Endothelial cell of umbilical vein (primary cell): ENCODE results near the gene STAT1. TPM values are rescaled to one million over a fixed set of nuclear protein-coding genes. Genes with fewer than 3 reads are reported as not detected.

Experiments used
- BruUV-seq: library from RNA; stranded (reverse); fragments of 400-500 nt; replicated peaks from 2 replicates; lab custom pipeline; 2021; lab: Mats Ljungman, UMichigan
- CTCF ChIA-PET: fragments of 300-600, 350-600 bp; sonication (Branson Sonifier 250); formaldehyde crosslinking; loops from one replicate; lab custom pipeline; 2021; ENCODE audit warnings: antibody characterized with exemption, inconsistent platforms; lab: Charles Lee
- POLR2A ChIA-PET: fragments of 300-600, 350-600 bp; sonication (Branson Sonifier 250); formaldehyde crosslinking; loops from one replicate; lab custom pipeline; 2021; ENCODE audit warnings: antibody characterized with exemption, inconsistent platforms; lab: Charles Lee
- DNase-seq: peaks from one replicate; pipeline ENCODE4 v3.0.0-alpha.2; 2011; ENCODE audit warnings: low read depth, low spot score
- FAIRE-seq: peaks from 2 replicates; lab custom pipeline; 2011; peaks lifted over from hg19 to GRCh38; lab: Jason Lieb, UNC
- H2AFZ ChIP-seq: 2 replicates; pipeline ENCODE4 v1.6.0; 2012; ENCODE audit warnings: low read depth, low read length, control low read depth, inconsistent platforms
- H3K27ac ChIP-seq: 2 replicates; pipeline ENCODE4 v1.5.1; 2011; ENCODE audit warnings: low read depth, mild to moderate bottlenecking, control low read depth, low read length, moderate library complexity; ENCODE audit not compliant: insufficient read depth
- H3K27me3 ChIP-seq, 2 experiments: 2 replicates each; pipeline versions ENCODE4 v1.6.0 to v1.6.1; 2011; ENCODE audit warnings: low read length in 2 of 2, mixed read lengths in 1 of 2; ENCODE audit not compliant: control insufficient read depth in 2 of 2, insufficient read depth in 2 of 2
- H3K36me3 ChIP-seq, 2 experiments: 2 replicates in 1 of 2; 3 replicates in 1 of 2; pipeline ENCODE4 v1.5.1; 2011; ENCODE audit warnings: low read length in 2 of 2, mild to moderate bottlenecking in 1 of 2, moderate library complexity in 1 of 2; ENCODE audit not compliant: control insufficient read depth in 2 of 2, insufficient read depth in 2 of 2; ENCODE audit errors: extremely low read depth in 1 of 2
- H3K4me1 ChIP-seq: 3 replicates; pipeline ENCODE4 v1.5.1; 2011; ENCODE audit warnings: mild to moderate bottlenecking, low read length; ENCODE audit not compliant: control insufficient read depth, insufficient read depth; ENCODE audit errors: extremely low read depth
- H3K4me2 ChIP-seq: 2 replicates; pipeline ENCODE4 v1.6.1; 2011; ENCODE audit warnings: low read length, control low read depth, mixed read lengths; ENCODE audit not compliant: insufficient read depth
- H3K4me3 ChIP-seq, 3 experiments: fragments of 200-600 bp in 1 of 3; sonication (generic), shearing (Covaris generic) in 1 of 3; replicated peaks in 1 of 3; 2 replicates each; pipeline ENCODE4 v1.5.1; 2011 to 2016; ENCODE audit warnings: control low read depth in 3 of 3, low read length in 3 of 3, mild to moderate bottlenecking in 2 of 3, inconsistent platforms in 1 of 3, low read depth in 1 of 3, moderate library complexity in 1 of 3; ENCODE audit not compliant: insufficient read depth in 1 of 3
- H3K79me2 ChIP-seq: 2 replicates; pipeline ENCODE4 v1.6.0; 2012; ENCODE audit warnings: low read length, inconsistent platforms; ENCODE audit not compliant: control insufficient read depth, insufficient read depth
- H3K9ac ChIP-seq: replicated peaks from 2 replicates; pipeline ENCODE3; 2011; ENCODE audit warnings: low read length, control low read depth; ENCODE audit not compliant: insufficient read depth; ENCODE audit errors: extremely low read depth
- H3K9me1 ChIP-seq: replicated peaks from 3 replicates; pipeline ENCODE4 v1.6.0; 2011; ENCODE audit warnings: mild to moderate bottlenecking, low read length; ENCODE audit not compliant: control insufficient read depth, insufficient read depth; ENCODE audit errors: extremely low read depth
- H3K9me3 ChIP-seq: replicated peaks from 2 replicates; pipeline ENCODE4 v1.5.1; 2012; ENCODE audit warnings: low read length, inconsistent platforms; ENCODE audit not compliant: control insufficient read depth, insufficient read depth
- H4K20me1 ChIP-seq: replicated peaks from 2 replicates; pipeline ENCODE3; 2011; ENCODE audit warnings: mild to moderate bottlenecking, low read length; ENCODE audit not compliant: control insufficient read depth, insufficient read depth; ENCODE audit errors: extremely low read depth
- CTCF ChIP-seq, 2 donors: IDR thresholded peaks; 1 replicate in 1 of 2; 2 replicates in 1 of 2; pipeline ENCODE4 v1.5.1; 2011; ENCODE audit warnings: low read length in 2 of 2, mild to moderate bottlenecking in 2 of 2, moderate library complexity in 2 of 2, control low read depth in 1 of 2, inconsistent platforms in 1 of 2, low read depth in 1 of 2; ENCODE audit not compliant: insufficient read depth in 1 of 2; ENCODE audit errors: extremely low read depth in 1 of 2
- EZH2 ChIP-seq: IDR thresholded peaks from 2 replicates; pipeline ENCODE4 v1.6.1; 2012; ENCODE audit warnings: borderline replicate concordance, low read depth, mild to moderate bottlenecking, moderate library complexity, low read length, inconsistent platforms; ENCODE audit not compliant: severe bottlenecking
- FOS ChIP-seq: IDR thresholded peaks from 2 replicates; pipeline ENCODE4 v1.6.1; 2011; ENCODE audit warnings: mild to moderate bottlenecking, low read length, moderate library complexity, borderline replicate concordance; ENCODE audit not compliant: insufficient read depth
- GATA2 ChIP-seq: IDR thresholded peaks from 2 replicates; pipeline ENCODE4 v1.7.0; 2011; ENCODE audit warnings: low read depth, mild to moderate bottlenecking, moderate library complexity, mixed read lengths, low read length; ENCODE audit not compliant: insufficient read length, insufficient read depth
- JUN ChIP-seq: IDR thresholded peaks from 2 replicates; pipeline ENCODE4 v1.6.1; 2011; ENCODE audit warnings: borderline replicate concordance, low read depth; ENCODE audit not compliant: insufficient read length, insufficient read depth
- MAX ChIP-seq: IDR thresholded peaks from 2 replicates; pipeline ENCODE4 v1.6.1; 2011; ENCODE audit not compliant: insufficient read depth, insufficient read length
- MYC ChIP-seq: IDR thresholded peaks from one replicate; pipeline ENCODE4 v1.6.1; 2011; ENCODE audit warnings: mild to moderate bottlenecking, low read depth, low read length
- POLR2A ChIP-seq: IDR thresholded peaks from 2 replicates; pipeline ENCODE4 v1.6.1; 2012; ENCODE audit warnings: low read depth, mild to moderate bottlenecking, control low read depth, low read length
- POLR2AphosphoS5 ChIP-seq: IDR thresholded peaks from 2 replicates; pipeline ENCODE4 v1.6.1; 2012; ENCODE audit warnings: low read depth, mild to moderate bottlenecking, control low read depth, low read length, moderate library complexity; ENCODE audit not compliant: insufficient read depth
- dilution Hi-C: fragments of 300-500 bp; cut with MboI; formaldehyde crosslinking; loops from one replicate; pipeline ENCODE4 v1.15.0; 2019; ENCODE audit warnings: low sequenced_read_pairs; ENCODE audit not compliant: extremely low pct_ligation_motif_present
- intact Hi-C: fragments of 100-400 bp; cut with micrococcal nuclease; formaldehyde crosslinking; loops from one replicate; pipeline ENCODE4 v1.10.0; 2022
- polyA plus RNA-seq, 4 experiments: library from polyadenylated mRNA; depleted of rRNA in 3 of 4; stranded (reverse) in 3 of 4; unstranded in 1 of 4; fragments of >200 nt; gene quantifications; 2 replicates each; pipeline versions ENCODE4 v1.2.1 to v1.2.3, GENCODE V29; 2011 to 2012; ENCODE audit warnings: missing spikeins in 1 of 4
- total RNA-seq: library from RNA; stranded (reverse); gene quantifications from 2 replicates; pipeline ENCODE4 v1.2.3, GENCODE V29; 2021

The STAT1 gene
- total and polyA plus RNA-seq, 2 donors (not counting 3 experiments of a cell fraction or from before 2014, with no cell fraction given): 64.2 to 67.6 TPM

- Histone ChIP-seq H4K20me1 (no peaks in the 10 kb centered on the region), H3K9me3 (no peaks in the 10 kb centered on the region), H3K79me2 (no peaks in the 10 kb centered on the region), H3K4me1 (peaks cover 56% of the 10 kb centered on the region), H3K4me2 (peak overlapping the region; percentile 47), H3K9ac (peak overlapping the region; percentile 61), H3K27ac (peak overlapping the region; percentile 97), H3K9me1 (no peaks in the 10 kb centered on the region), H3K36me3 (peaks cover 19 to 33% of the 10 kb centered on the region in 2 experiments), H3K4me3 (no peak overlapping the region), H3K27me3 (no peaks in the 10 kb centered on the region), H2AFZ (no peak overlapping the region)
- ChIA-PET POLR2A (no interaction called here), CTCF (interaction anchor here (1.0 to 2.0 kb wide), 3 partner anchors 9 to 23 kb away, joined by 3 to 6 read pairs (median 4); no protein-coding TSS in a partner anchor)
- FAIRE-seq: peak; percentile 92
- TSS peak; percentile 74 for BruUV-seq
- peak; percentile 45 for TF ChIP-seq MAX
- TF ChIP-seq EZH2: no peak
- TF ChIP-seq MYC: peak; percentile 72
- TF ChIP-seq FOS: peak; percentile 95
- TF ChIP-seq POLR2AphosphoS5: peak; percentile 96
- no peak for TF ChIP-seq CTCF (IDR thresholded peaks at IDR 0.05; ENCODE audit: extremely low read depth in 1 of 2, insufficient read depth in 1 of 2, low read depth in 1 of 2, low read length in 2 of 2)
- TF ChIP-seq POLR2A: peak; percentile 68
- peak; percentile 85 for TF ChIP-seq JUN
- TF ChIP-seq GATA2: peak; percentile 80
- dilution Hi-C loops (no loop called here), intact Hi-C loops (loop anchor here (1.0 kb wide), 1 partner anchor 9 kb away; no protein-coding TSS in a partner anchor)
- DNase-seq: peak; percentile 92
These were observed 43.0 kb downstream of the STAT1 start for GRCh38 chr2:190970873-190971506.
